ENCODE measurements around the gene SETD3.

SETD3 gene

DNA sequence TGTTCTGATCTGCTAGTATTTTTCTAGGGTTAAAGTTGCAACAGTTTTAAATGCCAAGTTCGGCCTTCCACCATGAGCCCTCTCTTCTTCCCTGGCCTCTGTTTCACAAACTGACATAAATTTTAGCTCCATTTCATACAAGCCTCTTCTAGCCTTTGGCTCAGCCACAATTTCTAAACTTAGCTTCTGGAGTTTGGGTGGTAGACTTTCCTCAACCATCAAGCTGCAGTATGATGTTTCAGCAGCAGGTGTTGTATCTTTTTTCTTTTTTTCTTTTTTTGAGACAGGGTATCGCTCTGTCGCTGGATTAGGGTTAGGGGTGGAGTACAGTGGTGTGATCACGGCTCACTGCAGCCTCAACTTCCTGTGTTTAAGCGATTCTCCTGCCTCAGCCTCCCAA, 29.4 kb downstream of the SETD3 start:
- no peak for DNase-seq

DNA sequence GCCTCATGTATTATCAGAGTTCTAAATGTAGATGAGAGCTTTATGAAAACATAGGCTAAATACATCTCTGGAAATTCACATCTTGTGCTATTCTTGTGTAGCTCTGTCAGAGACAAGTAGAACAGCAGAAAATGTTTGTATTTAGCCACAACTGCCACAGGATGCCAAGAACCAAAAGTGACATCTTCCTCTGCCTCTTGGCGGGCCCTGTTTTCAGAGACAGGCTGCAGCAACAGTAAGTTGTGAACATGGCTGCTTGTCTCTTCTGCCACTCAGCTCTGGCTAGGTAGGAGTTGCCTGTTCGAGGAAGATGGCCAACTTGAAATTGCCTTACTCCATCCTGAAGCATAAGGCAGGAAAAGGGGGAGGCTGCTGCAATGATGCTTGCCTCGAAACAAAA, 30.4 kb downstream of the SETD3 start:
- no peak for DNase-seq

DNA sequence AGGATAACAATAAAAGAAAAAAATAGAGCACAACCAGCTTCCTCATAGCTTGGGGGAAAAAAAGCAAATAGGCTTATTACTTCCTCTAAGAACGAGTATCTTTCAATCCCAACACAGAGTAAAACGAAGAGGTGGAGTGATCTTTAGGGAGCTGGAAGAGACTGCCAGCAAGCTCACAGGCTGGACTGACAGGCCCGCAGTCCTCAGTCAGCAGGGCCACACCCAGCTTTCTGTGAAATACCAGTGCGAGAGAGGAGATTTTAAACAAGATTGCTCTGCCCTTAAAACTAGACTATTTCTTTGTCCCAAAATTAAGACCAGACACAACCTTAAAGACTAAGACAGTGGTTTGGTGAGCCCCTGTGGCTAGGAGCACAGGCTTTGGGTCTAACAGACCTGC, 32.9 kb downstream of the SETD3 start:
- no peak for DNase-seq

DNA sequence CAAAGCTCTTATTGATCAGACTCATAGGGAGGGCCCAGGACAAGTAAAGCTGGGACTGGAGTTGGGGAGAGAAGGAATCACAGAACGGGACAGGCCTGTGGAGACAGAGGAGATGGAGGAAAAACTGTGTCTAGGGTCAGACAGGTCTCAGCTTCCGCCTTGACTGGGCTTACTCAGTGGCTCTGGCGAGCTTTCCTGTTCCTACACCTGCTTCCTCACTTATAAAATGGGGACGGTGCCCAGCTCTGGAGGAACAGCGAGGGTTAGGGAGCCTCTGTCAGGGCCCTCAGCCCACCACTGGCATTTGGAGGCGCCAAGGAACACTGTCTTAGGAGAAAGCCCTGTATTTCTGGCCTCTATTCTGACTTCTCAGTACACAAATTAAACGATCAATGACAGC, 34.7 kb downstream of the SETD3 start:
- no peak for DNase-seq

DNA sequence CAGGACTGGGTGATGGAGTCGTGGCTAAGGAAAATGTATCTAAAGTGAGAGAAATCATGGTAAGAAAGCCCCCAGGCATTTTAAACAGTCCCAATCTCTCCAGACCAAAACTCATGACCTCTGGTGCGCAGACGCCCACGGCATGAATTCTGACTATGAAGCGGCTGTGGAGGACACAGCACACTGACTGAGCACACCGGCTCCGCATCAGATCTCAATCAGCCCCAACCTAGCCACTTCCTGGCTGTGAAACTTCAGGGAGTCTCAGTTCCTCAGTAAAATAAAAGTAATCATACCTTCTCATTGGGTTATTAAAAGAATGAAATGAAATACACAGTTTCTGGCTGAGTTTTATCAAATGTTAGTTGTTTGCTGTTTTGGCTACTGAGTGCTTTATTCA, 38.7 kb downstream of the SETD3 start:
- DNase-seq = no peak

DNA sequence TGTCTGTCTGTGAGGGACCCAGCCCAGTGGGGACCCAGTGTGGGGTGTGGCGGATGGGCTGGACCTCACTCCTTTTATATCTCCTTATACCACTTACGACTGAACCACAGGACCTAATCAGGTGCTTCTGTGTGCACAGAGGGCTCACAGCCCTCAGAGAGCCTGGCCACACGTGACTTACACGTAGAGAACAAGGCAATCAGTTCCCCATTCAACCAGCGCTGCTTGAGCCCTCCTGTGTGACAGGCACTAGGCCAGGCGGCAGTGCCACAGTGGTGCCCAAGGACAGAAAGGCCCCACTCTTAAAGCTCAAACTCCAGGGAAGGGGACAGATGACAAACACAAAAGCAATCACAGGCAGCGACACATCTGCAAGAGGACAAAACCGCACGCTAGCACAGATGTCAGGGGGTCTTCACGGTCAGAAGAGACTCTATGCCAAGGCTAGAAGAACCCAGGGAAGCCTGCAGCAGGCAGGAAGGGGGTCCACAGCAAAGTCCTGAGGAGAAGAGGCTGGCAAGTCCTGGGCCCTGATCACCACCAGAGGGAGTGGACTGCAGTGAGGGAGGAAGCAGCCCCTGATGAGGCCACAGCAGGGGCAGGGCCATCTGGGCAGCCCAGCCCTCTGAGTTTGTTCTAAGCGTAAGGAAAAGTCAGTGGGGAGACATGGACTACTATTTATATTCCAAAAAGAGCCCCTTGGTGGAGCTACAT, 39.3 kb downstream of the SETD3 start:
- DNase-seq = no peak

DNA sequence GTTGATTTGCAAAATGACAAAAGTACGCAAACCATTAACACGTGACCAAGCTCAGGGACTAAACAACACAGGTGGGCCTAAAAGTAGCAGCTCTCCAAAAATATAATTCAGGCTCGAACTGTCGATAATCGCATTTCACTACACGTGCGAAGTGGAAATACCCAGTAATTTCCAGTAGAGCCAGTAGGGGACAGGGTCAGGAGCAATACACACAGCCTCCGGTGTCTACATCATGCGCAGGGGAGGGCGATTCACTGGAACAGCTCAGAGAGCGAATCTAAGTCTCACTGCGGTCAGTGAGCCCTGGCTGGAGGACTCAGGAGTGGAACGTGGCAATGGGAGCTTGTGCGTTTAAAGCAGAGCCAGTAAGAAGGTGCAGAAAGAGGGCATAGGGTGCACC, 40.4 kb downstream of the SETD3 start:
- no peak for DNase-seq

DNA sequence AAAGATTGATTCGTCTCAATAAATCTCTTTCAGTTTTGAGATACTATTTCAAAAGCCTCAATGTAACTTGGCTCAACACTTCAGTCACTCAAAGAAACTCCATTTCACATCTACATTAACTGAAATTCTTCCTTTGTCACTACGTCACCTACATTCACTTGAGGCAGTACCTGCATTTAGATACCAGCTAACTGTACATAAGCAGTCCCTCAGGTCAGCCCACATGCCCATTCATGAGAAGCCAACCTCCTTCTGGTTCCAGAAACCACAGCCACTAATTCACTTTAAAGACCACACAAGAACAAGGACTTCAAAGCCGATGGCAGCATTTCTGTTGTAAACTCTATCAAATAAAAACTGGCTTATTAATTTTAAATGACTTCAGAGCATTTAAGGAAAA, 43.0 kb downstream of the SETD3 start:
- no peak for DNase-seq

DNA sequence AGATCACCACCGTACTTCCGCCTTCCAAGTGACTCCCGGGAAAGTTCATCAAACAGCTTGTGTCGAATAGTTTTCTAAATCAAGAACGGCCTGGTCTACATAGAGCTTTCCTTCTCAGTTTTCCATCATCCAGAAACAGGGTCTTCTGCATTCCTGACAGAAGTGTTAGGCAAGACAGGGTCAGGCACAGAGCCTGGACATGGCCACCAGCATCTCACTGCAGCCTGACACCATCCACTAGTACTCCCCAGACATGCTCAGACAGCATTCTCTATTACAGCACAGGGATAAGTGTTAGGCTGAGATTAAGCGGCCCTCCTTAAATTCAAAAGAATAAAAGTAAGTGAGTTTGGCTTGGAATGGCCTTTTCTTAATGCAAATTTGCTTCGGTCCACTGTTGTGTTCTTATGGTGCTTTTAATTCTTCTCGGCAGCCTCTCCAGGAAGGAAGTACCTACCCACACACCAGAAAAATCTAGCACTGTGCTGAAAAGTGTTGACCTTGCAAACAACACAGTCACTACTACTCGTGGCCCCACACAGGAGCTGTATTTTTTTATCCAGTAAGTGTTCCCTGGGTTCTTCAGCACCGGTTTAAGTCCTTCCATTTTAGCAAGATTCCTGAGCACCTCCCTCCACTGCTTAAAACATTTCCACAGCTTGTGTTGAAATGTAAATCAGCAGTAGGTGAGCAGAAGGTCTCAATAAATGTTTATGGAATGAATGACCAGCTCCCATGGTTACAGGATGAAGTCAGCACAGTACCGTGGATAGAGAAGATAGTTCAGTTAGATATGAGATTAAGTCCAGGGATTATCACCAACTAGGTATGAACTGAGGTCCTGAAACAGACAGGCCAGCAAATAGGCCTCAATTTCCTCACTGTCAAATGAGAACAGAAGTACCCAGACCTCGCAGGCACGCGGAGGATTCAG, 44.1 kb downstream of the SETD3 start:
- DNase-seq = no peak

DNA sequence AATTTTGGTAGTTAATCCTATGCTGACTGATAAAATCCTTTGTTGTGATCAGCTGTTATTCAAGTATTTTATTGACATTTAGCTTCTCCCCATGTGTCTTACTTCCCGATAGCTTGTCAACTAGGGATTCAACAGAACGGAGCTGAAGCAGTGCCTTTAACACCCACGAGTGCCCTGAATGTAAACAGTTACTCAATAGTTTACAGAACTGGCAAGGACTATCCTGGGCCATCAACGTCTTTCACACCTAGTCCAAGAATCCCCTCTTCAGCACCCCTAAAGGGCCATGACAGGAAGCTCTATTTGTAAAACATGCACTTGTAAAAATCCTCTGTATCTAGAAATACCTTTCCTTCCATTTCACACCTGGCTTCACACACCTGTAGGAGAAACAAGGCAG, 45.3 kb downstream of the SETD3 start:
- DNase-seq = no peak

DNA sequence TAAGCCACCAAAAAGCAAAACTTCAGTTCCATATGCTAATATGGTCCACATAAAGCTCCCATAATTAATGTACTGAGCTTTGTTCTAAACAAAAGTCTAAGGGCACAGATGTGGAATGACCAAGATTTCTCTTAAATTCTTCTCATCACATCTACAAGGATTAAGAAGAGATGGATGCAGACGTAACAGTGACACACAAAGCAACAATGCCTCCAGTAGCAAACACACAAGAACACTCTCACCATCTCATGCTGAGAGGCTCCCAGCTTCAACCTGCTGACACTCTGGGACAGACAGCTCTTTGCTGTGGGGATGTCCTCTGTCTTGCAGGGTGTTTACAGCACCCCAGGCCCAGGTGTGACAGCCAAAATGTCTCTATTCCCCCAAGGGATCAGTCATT, 48.2 kb downstream of the SETD3 start:
- no peak for DNase-seq

DNA sequence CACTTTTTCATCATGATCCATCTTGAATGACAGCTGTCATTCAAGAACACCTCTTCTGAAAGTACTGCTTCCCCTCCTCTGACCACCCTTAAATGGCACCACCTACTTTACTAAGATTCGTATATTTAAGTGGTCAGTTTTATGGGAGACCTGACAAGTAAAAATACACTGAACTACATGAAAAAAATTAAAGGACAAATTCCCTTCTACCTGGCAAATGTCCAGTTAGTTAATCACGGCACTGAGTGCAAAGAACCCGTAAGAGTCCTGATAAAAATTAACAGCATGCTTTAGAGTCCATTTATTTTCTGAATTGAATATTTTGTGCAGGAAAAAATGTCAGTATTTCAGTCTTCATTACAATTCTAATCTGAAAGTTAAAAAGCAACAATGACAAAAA, 48.7 kb downstream of the SETD3 start:
- no peak for DNase-seq

DNA sequence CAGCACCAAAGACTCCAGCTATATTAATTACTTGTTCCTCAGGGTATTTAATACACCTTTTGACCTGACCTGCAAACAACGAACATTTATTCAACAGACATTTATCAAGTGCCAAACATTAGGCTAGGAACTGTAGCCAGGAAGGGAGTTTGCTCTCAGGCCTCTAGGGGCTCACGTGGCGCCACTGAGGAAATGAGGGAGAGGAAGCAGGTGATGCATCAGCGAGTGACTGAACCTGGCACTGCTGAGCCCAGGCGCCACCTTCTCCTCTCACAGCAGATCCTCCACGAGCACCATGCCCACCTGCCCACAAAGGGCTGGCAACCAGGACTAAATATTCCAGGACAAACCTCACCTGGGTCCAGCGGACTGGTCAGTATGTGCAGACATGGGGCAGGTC, 50.2 kb downstream of the SETD3 start:
- DNase-seq = peak; percentile 16

DNA sequence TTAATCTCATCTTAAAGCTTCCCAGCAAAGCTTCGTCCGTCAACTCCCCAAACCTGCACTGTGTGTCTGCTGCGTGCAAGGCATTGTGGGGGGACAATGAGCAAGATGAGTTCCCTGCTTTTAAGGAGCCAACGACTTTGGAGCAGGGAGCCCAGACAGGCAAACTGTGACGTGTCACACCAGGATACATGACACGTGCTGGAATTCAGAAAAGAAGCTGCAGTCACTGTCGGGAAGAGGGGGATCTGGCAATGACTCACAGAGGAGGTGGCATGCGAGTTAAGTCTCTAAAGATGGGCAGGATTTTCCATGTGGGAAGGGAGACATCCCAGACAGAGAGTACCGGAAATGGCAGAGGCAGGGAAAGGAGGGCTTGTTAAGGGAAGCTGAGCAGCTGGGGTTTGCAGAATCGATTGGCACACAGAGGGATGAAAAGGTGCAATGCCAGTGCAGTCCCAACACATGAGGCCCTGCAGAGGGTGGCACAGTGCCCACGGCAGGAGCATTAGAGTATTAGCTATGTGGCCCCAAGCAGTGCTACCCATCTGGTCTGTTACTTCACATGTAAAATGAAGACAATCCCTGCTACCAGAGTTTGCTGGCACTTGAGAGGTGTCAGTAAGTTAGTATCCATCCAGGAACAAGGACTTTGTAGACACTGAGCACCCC, 52.9 kb downstream of the SETD3 start:
- DNase-seq = no peak

DNA sequence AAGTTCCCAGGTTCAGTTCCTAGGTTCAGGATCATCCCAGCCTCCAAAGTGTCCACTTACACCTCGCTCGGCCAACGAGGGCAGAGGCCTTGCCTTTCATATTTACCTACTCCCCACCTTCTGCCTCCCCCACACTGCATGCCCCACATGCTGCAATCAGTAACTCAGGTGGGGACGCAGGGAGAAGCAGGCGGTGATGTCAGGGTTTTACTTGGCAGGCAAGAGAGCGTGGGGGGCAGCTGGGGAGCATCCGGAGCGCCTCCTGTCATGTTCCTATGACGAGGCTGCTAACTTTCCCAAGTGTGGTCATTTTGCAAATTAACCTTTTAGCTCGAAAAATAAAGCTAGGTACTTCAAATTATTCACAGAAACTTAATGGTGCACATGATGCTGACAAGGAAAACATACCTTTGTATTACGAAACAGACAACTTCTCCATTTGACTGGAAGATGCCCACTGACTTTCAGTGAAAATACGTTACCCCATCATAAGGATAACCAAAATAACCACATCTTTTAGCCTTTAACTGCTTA, 53.8 kb downstream of the SETD3 start:
- DNase-seq = no peak

DNA sequence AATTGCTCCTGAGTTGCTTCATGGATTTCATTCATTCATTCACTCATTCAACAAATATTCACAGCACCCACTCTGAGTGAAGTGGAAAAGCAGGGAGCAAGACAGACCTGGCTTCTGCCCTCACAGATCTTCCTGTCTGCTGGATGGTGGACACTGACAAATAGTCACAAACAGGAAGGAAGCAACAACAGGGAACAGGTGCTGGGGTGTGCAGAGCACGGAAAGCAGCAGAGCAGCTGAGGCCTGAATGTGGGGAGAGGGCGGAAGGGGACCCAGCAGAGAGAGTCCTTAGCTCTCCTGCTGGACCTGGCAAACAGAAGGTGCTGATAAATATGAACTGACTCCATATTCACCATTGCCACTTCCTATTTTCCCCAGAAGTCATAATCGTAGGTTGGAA, 54.4 kb downstream of the SETD3 start:
- DNase-seq = no peak

DNA sequence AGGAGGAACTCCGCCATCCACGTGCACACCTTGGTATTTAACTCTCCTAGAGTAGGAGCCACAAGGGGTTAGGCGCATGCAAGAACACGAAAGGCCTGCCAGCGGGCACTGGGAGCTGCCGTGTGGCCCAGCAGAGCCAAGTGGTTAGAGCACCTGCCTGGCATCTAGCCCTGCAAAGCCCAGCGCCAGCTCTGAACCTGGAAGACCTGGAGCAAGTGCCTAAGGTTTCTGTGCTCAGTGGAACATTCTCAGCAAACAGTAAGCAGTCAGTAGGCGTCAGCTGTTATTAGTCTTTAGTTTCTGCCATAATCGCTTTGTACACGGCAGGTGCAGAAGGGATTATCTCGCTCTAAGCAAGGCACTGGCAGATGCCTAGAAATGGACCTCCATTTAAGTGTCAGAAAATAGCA, 55.4 kb downstream of the SETD3 start:
- DNase-seq = peak; percentile 34

DNA sequence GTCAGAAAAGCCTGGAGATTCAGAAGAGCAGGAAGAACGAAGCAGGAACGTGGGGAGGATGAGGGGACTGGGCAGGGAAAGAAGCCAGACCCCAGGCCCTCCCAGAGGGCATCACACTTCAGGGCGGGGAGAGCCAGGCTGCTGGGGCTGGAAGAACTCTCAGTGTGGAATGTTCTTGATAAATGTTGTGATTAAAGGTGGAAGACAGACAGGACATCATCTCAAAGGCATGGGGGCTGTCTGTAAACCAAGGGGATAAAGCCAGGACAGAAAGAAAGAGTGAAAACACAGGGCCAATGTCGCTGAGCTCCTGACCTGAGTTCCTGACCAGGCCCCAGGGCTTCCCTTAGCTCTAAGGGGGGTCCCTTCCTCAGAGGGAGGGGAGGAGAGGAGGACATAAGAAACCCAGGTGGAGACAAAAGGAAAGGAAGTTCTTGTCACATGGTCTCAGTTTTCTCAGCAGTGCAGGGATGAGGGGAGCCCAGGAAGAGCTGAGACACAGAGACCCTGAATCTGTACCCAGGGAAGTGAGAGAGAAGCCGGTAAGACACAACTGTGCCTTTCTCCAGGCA, 56.3 kb downstream of the SETD3 start:
- no peak for DNase-seq

DNA sequence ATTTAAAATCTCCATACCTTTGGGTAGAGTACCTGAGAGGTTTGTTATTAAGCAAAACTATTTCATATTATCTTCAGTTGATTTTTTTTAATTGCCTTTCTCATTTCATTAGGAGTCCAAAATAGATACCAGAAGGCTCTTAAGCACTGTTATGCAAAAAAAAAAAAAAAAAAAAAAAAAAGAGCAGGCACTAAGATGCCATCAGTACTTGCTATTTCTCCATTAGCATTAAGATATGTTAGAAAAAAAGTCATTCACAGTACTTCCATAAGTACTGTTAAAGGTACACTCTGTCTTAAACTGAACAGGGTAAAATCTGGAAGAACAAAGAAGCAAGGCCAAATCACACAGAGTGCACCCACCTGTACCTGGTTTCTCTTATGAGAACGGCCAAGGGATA, 57.2 kb downstream of the SETD3 start:
- DNase-seq = no peak

DNA sequence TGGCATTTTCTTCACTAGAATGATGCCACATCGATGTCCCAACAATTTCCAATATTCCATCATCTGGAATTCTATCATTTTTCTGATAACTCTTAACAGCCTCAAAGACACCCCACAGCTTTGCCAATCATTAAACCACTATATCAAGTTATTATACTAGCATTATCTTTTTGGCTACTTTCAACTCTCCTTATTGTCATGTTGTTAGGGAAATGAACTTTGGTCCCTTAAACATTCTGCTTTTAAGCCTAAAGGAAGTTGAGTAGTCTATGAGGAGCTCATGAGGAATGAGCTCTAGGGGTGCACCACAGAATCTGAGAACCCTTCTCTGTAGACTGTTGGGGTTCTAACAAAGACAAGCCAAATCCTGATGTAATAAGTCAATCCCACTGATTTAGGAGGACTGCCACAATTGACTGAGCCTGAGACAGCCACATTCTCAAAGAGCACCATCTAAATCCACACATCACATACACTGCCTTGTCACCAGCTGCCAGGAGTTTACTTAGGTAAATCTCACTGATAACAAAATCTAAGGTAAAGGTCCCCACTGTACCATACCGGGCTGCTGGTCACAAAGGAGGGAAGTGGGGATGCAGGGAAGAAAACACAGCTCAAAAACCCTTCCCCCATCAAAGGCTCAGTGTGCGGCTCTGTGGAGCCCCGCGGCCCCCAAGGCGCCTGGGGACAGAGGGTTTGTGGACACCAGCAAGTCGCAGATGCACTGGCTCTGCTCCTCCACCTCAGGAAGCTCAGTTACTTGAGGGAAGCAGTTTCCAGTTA, 58.2 kb downstream of the SETD3 start:
- DNase-seq = no peak

DNA sequence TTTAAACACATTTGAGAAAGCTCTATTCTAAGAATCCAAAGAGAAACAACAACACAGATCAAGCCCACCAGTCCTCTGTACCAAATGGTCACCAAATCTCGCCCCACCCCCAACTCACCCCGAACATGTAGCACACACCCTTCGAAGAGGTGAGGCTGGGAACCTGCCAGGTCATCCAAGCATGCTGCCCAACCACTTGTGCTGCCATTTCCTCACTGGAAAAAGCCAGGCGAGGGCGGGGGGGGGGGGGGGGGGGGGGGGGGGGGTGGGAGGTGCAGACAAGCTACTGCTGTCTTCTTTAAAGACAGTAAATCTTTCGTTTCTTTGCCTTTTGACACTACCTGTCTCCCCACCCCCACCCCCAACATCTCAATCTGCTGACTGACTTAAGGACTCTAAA, 59.9 kb downstream of the SETD3 start:
- DNase-seq = no peak

DNA sequence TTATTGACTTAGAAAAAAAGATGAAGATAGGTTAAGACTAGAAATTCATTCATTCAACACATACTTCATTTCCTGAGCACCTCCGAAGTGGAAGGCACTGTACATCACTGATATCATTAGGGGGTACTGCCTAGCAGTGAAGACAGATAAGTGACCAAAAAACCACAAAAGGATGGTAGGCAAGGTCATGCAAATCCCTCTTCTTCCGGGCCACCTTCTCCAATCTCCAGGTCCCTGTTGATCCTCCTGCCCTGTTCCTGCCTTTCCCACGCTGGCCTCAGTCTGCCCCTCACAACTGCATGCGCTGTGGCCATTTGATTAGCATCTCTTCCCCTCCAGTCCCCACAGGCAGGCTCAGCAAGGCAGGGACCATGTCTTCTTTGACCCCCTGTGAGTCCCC, 60.8 kb downstream of the SETD3 start:
- DNase-seq = no peak
